Fibroblast of peridontal ligament (primary cell): Measurements from ENCODE around the gene GAGE13.
"Not testable (repeated sequence)": the region's sequence is repeated elsewhere in the genome, so short reads cannot be mapped to it uniquely, and the experiment has no call there.

Experiments used
- DNase-seq: peaks from one replicate; pipeline ENCODE4 v3.0.0-alpha.2; 2010; ENCODE audit errors: extremely low read depth

GAGE13 gene

GRCh38 chrX:49330421-49330820 lies 961 bp upstream of the GAGE13 start:
- DNase-seq, result not testable (repeated sequence)

- not testable (repeated sequence) for DNase-seq
Observed at GRCh38 chrX:49331841-49332240, 459 bp downstream of the GAGE13 start.

- not testable (repeated sequence) for DNase-seq
Observed at GRCh38 chrX:49341449-49341848, 10.1 kb downstream of the GAGE13 start.

- DNase-seq, result not testable (repeated sequence)
Observed at GRCh38 chrX:49344496-49345175, 13.3 kb downstream of the GAGE13 start.

GRCh38 chrX:49345402-49345801 lies 14.0 kb downstream of the GAGE13 start:
- not testable (repeated sequence) for DNase-seq

GRCh38 chrX:49346150-49346549 lies 14.8 kb downstream of the GAGE13 start:
- DNase-seq, result peak; percentile 1
